Measurements from ENCODE around the gene RPS19BP1. TPM values are rescaled to one million over a fixed set of nuclear protein-coding genes. Genes with fewer than 3 reads are reported as not detected.

The RPS19BP1 gene
- total RNA-seq, 2 donors from 2014 or later: 84.1 to 122 TPM

DNA sequence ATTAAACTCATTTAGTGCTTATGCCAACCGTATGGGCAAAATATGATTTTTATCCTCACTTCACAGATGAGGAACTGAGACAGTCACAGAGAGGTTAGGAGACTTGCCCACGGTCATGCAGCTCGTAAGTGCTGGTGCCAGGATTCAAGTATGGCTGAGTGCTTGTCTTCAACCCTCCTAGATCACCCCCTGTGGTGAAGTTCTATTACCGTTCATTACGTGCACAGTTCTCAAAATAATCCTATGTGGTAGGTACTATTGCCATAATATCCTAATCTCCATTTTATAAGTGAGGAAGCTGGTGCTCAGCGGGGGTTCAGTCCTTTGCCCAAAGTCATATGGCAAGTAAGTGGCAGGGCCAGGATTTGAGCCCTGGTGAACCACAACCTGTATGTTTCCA is 28.9 kb downstream of the RPS19BP1 start:
- ATAC-seq (no peak), DNase-seq (ENCODE audit: low spot score) (no peak)
- H3K27ac Mint-ChIP-seq: peak overlapping the region; percentile 81 to 90
- peaks cover 32 to 49% of the 10 kb centered on the region in 2 donors for H3K4me1 Mint-ChIP-seq (ENCODE audit: low read depth in 2 of 2)
- peaks cover 28% of the 10 kb centered on the region for H3K36me3 Mint-ChIP-seq
- H3K9me3 Mint-ChIP-seq: no peaks in the 10 kb centered on the region
- peak overlapping the region; percentile 97 for H3K4me3 Mint-ChIP-seq
- H3K27me3 Mint-ChIP-seq: no peaks in the 10 kb centered on the region

- H3K9me3 Mint-ChIP-seq: no peaks in the 10 kb centered on the region
- no peak for DNase-seq (ENCODE audit: low spot score)
- H3K4me3 Mint-ChIP-seq: peak overlapping the region; percentile 97
- ATAC-seq: peak in 1 of 2 donors; percentile 2
- H3K27me3 Mint-ChIP-seq: no peaks in the 10 kb centered on the region
- peaks cover 26 to 42% of the 10 kb centered on the region in 2 donors for H3K4me1 Mint-ChIP-seq (ENCODE audit: low read depth in 2 of 2)
- peak overlapping the region; percentile 81 to 90 for H3K27ac Mint-ChIP-seq
- H3K36me3 Mint-ChIP-seq: peaks cover 24% of the 10 kb centered on the region
Measured at GRCh38 chr22:39502789-39503409, 29.6 kb downstream of the RPS19BP1 start.

GRCh38 chr22:39502109-39502788 is 30.3 kb downstream of the RPS19BP1 start, which contains the start of gene MIEF1:
MIEF1 (plus strand) TSS chr22:39502290; CDS start chr22:39511295, 9,005 bp downstream.
- Mint-ChIP-seq H3K27me3 (no peaks in the 10 kb centered on the region), H3K9me3 (no peaks in the 10 kb centered on the region), H3K4me1 (ENCODE audit: low read depth in 2 of 2) (peaks cover 26 to 42% of the 10 kb centered on the region in 2 donors), H3K36me3 (peaks cover 24% of the 10 kb centered on the region), H3K27ac (peak within 1 kb of the TSS; percentile 87 to 90), H3K4me3 (peak within 1 kb of the TSS; percentile 97)
- ATAC-seq (peak; percentile 98 to 99), DNase-seq (ENCODE audit: low spot score) (peak; percentile 99)

DNA sequence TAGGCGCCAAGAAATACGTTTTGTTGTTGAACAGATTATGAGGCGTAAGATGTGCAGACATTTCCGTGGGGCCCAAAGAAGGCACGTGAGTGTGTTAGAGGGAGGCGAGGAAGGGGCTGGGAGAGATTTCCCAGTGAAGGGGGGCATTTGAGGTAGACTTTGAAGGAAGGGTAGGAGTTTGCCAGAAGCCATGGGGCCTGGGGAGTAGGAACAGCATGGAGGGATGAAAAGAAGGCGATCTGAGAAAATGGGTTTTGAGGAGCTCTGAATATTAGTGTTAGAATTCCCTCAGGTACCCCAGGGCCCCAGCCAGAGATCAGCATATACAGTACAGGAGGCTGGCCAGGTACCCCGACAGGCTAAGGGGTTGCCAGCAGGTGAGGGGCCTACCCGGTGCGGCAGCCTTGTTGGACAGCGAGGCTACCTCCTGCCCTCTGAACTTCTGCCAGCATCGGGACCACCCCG is 30.9 kb downstream of the RPS19BP1 start:
- Mint-ChIP-seq H3K9me3 (no peaks in the 10 kb centered on the region), H3K36me3 (peaks cover 20% of the 10 kb centered on the region), H3K4me1 (ENCODE audit: low read depth in 2 of 2) (peaks cover 23 to 39% of the 10 kb centered on the region in 2 donors), H3K27me3 (no peaks in the 10 kb centered on the region), H3K4me3 (peak overlapping the region; percentile 97), H3K27ac (peak overlapping the region; percentile 87 to 90)
- DNase-seq (ENCODE audit: low spot score): no peak
- ATAC-seq: no peak

DNA sequence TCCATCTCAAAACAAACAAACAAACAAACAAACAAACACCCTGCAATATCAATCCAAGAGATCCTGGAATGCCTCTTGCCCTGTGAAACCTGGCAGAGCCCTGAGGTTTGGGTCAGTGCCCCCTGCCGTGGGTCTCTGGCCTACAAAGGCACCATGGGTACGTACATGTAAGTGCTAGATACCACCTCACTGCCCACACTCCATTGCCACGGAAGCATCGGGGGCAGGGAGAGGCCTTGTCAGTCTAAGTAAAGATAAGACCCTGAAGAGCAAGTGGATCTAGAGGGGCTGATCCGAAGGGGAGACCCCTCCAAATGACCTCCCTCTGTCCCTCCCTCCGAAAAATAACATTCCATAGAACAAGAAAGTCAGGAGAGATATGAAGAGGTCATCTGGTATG is 32.4 kb downstream of the RPS19BP1 start:
- no peak overlapping the region for H3K4me3 Mint-ChIP-seq
- H3K27me3 Mint-ChIP-seq: no peaks in the 10 kb centered on the region
- ATAC-seq: no peak
- peak overlapping the region in 1 of 2 donors; percentile 0 for H3K27ac Mint-ChIP-seq
- H3K4me1 Mint-ChIP-seq (ENCODE audit: low read depth in 2 of 2): peaks cover 12 to 27% of the 10 kb centered on the region in 2 donors
- H3K9me3 Mint-ChIP-seq: no peaks in the 10 kb centered on the region
- no peak for DNase-seq (ENCODE audit: low spot score)
- peaks cover 5% of the 10 kb centered on the region for H3K36me3 Mint-ChIP-seq

DNA sequence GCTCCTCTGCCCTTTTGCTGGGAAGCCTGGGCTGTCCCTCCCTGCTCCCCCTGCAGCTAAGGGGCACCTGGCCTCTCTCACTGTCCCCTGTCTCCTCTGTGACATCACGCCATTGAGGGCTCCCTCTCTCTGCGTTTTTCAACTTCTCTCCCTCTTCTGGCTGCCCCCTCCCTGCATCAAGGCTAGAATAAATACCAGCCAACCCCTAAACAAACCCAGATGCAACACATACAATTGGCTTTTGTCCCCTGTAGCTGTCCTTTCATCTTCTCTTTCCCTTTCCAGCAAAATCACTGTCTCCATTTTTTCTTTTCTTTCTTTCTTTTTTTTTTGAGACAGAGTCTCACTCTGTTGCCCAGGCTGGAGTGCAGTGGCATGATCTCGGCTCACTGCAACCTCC is 33.7 kb downstream of the RPS19BP1 start:
- Mint-ChIP-seq H3K4me1 (ENCODE audit: low read depth in 2 of 2) (peaks cover 9 to 20% of the 10 kb centered on the region in 2 donors), H3K9me3 (no peaks in the 10 kb centered on the region), H3K27ac (no peak overlapping the region), H3K4me3 (no peak overlapping the region), H3K27me3 (no peaks in the 10 kb centered on the region), H3K36me3 (peaks cover 5% of the 10 kb centered on the region)
- no peak for ATAC-seq
- no peak for DNase-seq (ENCODE audit: low spot score)

- DNase-seq (ENCODE audit: low spot score) (no peak), ATAC-seq (no peak)
- peaks cover 2% of the 10 kb centered on the region for H3K36me3 Mint-ChIP-seq
- H3K4me1 Mint-ChIP-seq (ENCODE audit: low read depth in 2 of 2): peaks cover 6 to 16% of the 10 kb centered on the region in 2 donors
- no peaks in the 10 kb centered on the region for H3K9me3 Mint-ChIP-seq
- H3K27me3 Mint-ChIP-seq: no peaks in the 10 kb centered on the region
- H3K27ac Mint-ChIP-seq: no peak overlapping the region
- no peak overlapping the region for H3K4me3 Mint-ChIP-seq
Measured at GRCh38 chr22:39498368-39498767, 34.2 kb downstream of the RPS19BP1 start.

- H3K9me3 Mint-ChIP-seq: no peaks in the 10 kb centered on the region
- H3K27me3 Mint-ChIP-seq: no peaks in the 10 kb centered on the region
- H3K27ac Mint-ChIP-seq: peak overlapping the region in 1 of 2 donors; percentile 20
- no peak overlapping the region for H3K4me3 Mint-ChIP-seq
- ATAC-seq (no peak), DNase-seq (ENCODE audit: low spot score) (no peak)
- H3K36me3 Mint-ChIP-seq: no peaks in the 10 kb centered on the region
- H3K4me1 Mint-ChIP-seq (ENCODE audit: low read depth in 2 of 2): peaks cover 5 to 10% of the 10 kb centered on the region in 2 donors
Measured at GRCh38 chr22:39497429-39497828, 35.1 kb downstream of the RPS19BP1 start.

- no peaks in the 10 kb centered on the region for H3K36me3 Mint-ChIP-seq
- H3K27ac Mint-ChIP-seq: no peak overlapping the region
- H3K4me3 Mint-ChIP-seq: no peak overlapping the region
- DNase-seq (ENCODE audit: low spot score): no peak
- no peaks in the 10 kb centered on the region for H3K9me3 Mint-ChIP-seq
- H3K27me3 Mint-ChIP-seq: no peaks in the 10 kb centered on the region
- ATAC-seq: peak; percentile 56 to 66
- H3K4me1 Mint-ChIP-seq (ENCODE audit: low read depth in 2 of 2): no peaks in the 10 kb centered on the region
Measured at GRCh38 chr22:39496131-39496838, 36.3 kb downstream of the RPS19BP1 start.

DNA sequence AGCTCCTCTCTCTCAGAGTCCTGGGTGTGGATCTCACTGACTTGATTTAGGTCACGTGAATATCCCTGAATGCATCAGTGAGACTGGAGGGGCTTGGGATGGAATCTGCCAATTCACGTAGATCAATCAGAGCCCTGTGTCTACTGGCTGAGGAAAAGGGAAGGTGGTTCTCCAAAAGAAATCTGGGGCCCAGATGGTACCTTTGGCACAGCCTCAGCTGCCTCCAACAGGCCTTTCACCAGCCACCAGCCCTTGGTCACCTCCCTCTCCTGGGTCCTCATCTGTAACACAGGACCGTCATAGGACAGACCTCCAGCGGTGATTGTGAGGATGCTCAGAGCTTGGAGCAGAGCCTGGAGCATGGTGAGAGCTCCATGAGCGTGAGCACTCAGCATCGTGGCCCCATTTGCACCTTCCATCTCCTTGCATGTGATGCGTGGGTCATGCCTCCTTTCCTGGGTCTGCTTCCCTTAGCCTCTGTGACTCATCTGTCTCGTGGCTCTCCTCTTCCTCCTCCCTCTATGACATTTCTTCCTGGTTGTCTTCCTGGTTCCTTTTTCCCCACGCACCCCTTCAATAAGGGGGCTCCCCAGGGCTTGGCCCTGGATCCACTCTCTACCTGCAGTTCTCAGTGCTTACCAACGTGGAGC is 38.0 kb downstream of the RPS19BP1 start:
- Mint-ChIP-seq H3K36me3 (no peaks in the 10 kb centered on the region), H3K4me3 (no peak overlapping the region), H3K27ac (peak overlapping the region in 1 of 2 donors; percentile 44), H3K27me3 (no peaks in the 10 kb centered on the region), H3K4me1 (ENCODE audit: low read depth in 2 of 2) (peaks cover 5 to 7% of the 10 kb centered on the region in 2 donors), H3K9me3 (no peaks in the 10 kb centered on the region)
- ATAC-seq: no peak
- no peak for DNase-seq (ENCODE audit: low spot score)

DNA sequence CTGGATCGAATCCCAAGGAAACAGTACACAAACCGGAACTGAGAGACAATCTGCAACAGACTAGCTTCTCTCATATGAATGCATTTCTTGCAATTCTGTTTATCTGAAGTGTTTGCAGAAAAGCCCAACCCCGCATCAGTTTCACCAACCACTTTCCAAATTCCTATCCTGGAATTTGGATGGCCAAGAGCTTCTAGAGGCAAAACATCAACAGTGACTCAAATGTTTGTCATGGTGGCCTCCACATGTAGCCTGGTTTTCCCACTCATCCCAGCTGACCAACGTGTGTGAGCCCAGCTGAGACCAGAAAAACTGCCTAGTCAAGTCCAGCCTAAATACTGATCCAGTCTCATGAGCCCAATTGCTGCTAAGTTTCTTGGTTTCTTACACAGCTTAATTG is 38.8 kb downstream of the RPS19BP1 start:
- H3K9me3 Mint-ChIP-seq: no peaks in the 10 kb centered on the region
- H3K4me3 Mint-ChIP-seq: no peak overlapping the region
- H3K27ac Mint-ChIP-seq: no peak overlapping the region
- H3K36me3 Mint-ChIP-seq: no peaks in the 10 kb centered on the region
- DNase-seq (ENCODE audit: low spot score) (no peak), ATAC-seq (no peak)
- no peaks in the 10 kb centered on the region for H3K27me3 Mint-ChIP-seq
- H3K4me1 Mint-ChIP-seq (ENCODE audit: low read depth in 2 of 2): peaks cover 5 to 7% of the 10 kb centered on the region in 2 donors

- H3K27ac Mint-ChIP-seq: no peak overlapping the region
- no peaks in the 10 kb centered on the region for H3K27me3 Mint-ChIP-seq
- H3K4me3 Mint-ChIP-seq: no peak overlapping the region
- H3K36me3 Mint-ChIP-seq: no peaks in the 10 kb centered on the region
- H3K4me1 Mint-ChIP-seq (ENCODE audit: low read depth in 2 of 2): peaks cover 5 to 7% of the 10 kb centered on the region in 2 donors
- H3K9me3 Mint-ChIP-seq: no peaks in the 10 kb centered on the region
- ATAC-seq: no peak
- DNase-seq (ENCODE audit: low spot score): no peak
Measured at GRCh38 chr22:39492186-39492585, 40.4 kb downstream of the RPS19BP1 start.

GRCh38 chr22:39491696-39492095 is 40.9 kb downstream of the RPS19BP1 start:
- H3K9me3 Mint-ChIP-seq: no peaks in the 10 kb centered on the region
- peaks cover 5 to 7% of the 10 kb centered on the region in 2 donors for H3K4me1 Mint-ChIP-seq (ENCODE audit: low read depth in 2 of 2)
- H3K4me3 Mint-ChIP-seq: no peak overlapping the region
- H3K27ac Mint-ChIP-seq: no peak overlapping the region
- no peaks in the 10 kb centered on the region for H3K27me3 Mint-ChIP-seq
- H3K36me3 Mint-ChIP-seq: no peaks in the 10 kb centered on the region
- ATAC-seq: no peak
- DNase-seq (ENCODE audit: low spot score): no peak

Measured in natural killer cell treated with Interleukin-12 subunit alpha and Interleukin-12 subunit beta and Interleukin-15 and Interleukin-18, amount 100 ng/mL, for 72 hours (primary cell).